Measurements from ENCODE around the gene PRKAR1B.
A peak's percentile ranks its signal among the peaks of the same experiment; 100 is the strongest.
"Not testable (repeated sequence)": the region's sequence is repeated elsewhere in the genome, so short reads cannot be mapped to it uniquely, and the experiment has no call there.

The PRKAR1B gene

DNA sequence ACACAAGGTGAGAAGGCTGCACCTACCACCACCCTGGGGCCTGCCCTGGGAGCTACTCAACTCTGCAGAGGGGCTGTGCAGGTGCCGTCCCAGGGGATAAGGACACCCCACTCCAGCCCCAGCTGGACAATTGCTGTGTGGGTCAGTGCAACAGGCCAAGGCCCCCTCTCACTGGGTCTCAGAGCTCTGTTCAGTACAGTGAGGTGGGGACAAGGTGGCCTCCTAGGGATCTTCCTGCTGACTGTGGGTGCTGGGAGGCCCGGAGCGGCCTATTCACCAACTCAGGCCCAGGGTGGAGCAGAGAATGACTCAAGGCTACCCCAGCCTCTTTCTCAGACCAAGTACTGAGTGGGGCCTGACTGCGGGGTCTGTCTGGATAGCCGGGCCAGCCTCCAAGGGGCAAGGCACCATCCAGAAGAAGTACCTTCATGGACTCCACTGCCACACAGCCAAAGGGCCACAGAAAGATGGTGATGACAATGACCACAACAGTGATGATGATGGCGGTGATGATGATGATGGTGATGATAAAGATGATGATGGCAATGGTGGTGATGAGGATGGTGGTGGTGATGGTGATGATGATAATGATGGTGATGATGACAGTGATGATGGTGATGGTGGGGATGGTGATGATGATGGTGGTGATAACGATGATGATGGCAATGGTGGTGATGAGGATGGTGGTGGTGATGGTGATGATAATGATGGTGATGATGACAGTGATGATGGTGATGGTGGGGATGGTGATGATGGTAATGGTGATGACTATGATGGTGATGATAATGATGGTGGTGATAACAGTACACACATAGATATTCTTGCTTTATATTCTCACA lies 60.4 kb downstream of the PRKAR1B start:
- Histone ChIP-seq H3K27me3 (ENCODE audit: insufficient read depth, low read length) (no peaks in the 10 kb centered on the region), H3K4me1 (ENCODE audit: insufficient read depth, low read length) (peaks cover 17% of the 10 kb centered on the region; the same call in 1 of the 2 replicates), H3K27ac (ENCODE audit: low read length) (peak overlapping the region; percentile 62), H3K36me3 (ENCODE audit: insufficient read depth, low read depth, low read length) (peaks cover 26% of the 10 kb centered on the region), H3K9me3 (ENCODE audit: insufficient read depth, low read depth, low read length) (no peaks in the 10 kb centered on the region), H3K4me3 (ENCODE audit: low read length) (no peak overlapping the region), H3K9ac (ENCODE audit: low read depth, low read length) (peak overlapping the region; percentile 65; the same call in 1 of the 2 replicates)

DNA sequence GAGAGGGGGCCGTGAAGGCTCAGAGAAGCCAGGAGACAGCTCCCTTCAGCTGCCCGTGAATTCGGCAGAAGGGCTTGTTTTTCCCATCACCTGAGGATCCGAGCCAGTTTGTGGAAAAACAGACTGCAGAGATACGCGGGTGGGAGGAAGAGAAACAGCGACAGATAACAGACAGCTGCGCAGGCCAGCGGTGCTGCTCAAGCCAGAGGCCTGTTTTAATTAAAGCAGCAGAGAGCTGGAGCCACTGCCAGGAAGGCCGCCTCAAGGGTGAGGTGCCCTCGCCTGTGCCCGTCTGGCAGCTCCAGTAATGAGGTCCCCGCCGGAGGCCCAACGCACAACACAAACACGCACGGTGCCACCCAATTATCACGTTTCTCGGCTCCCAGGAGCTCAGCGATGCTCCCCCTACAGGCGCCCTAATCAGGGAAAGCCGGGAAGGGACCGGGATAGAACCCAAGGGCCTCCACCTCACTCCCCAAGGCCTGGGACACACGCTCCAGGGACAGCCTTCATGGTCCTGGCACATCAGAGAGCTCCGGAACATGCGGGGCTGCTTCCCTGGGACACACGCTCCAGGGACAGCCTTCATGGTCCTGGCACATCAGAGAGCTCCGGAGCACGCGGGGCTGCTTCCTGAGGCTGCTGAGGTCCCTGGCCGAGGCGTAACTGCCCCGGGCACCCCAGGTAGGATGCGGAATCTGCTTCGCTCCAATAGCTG lies 61.2 kb downstream of the PRKAR1B start:
- H3K4me1 ChIP-seq (ENCODE audit: insufficient read depth, low read length): peaks cover 17% of the 10 kb centered on the region; the same call in 1 of the 2 replicates
- peaks cover 21% of the 10 kb centered on the region for H3K36me3 ChIP-seq (ENCODE audit: insufficient read depth, low read depth, low read length)
- no peak overlapping the region; the same call in 1 of the 2 replicates for H3K4me3 ChIP-seq (ENCODE audit: low read length)
- no peaks in the 10 kb centered on the region for H3K27me3 ChIP-seq (ENCODE audit: insufficient read depth, low read length)
- peak overlapping the region; percentile 62 for H3K27ac ChIP-seq (ENCODE audit: low read length)
- H3K9ac ChIP-seq (ENCODE audit: low read depth, low read length): peak overlapping the region; percentile 65; the same call in 1 of the 2 replicates
- H3K9me3 ChIP-seq (ENCODE audit: insufficient read depth, low read depth, low read length): no peaks in the 10 kb centered on the region

DNA sequence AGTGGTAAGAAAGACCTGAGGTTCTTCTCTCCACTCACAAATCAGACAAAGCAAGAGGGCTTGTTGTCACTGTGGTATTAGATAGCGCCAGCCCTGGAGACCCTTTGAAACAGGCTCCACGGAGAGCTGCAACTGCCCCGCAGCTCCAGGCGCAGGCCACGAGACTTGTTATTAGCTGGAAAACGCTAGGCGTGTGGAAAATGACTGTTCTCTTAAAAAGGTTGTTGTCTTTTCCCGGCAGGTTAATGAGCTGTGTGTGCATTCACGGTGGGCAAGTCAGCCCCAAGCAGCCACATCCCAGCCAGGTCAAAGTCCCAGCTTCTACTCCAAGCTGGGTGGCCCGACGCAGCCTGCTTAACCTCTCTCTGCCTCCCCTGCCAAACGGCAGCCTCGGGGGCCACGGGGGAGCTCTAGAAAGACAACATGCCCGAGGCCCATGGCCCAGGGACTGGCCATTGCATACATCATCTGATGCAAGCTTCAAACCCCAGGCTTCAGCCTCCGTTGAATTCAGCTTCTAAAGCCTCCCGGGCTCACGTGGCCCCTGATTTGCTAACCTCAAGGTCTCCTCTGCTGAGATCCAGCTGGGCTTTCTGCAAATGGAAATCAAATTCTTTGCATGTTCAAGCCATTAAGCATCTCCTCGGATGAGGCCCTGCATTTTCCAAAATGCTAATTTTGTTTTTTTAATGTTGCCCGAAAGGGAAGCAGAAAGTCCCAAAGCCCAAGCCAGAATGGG lies 61.9 kb downstream of the PRKAR1B start:
- Histone ChIP-seq H3K9me3 (ENCODE audit: insufficient read depth, low read depth, low read length) (no peaks in the 10 kb centered on the region), H3K9ac (ENCODE audit: low read depth, low read length) (peak overlapping the region; percentile 65; the same call in 1 of the 2 replicates), H3K27me3 (ENCODE audit: insufficient read depth, low read length) (no peaks in the 10 kb centered on the region), H3K4me1 (ENCODE audit: insufficient read depth, low read length) (peaks cover 17% of the 10 kb centered on the region; the same call in 1 of the 2 replicates), H3K27ac (ENCODE audit: low read length) (peak overlapping the region; percentile 62), H3K36me3 (ENCODE audit: insufficient read depth, low read depth, low read length) (peaks cover 20% of the 10 kb centered on the region), H3K4me3 (ENCODE audit: low read length) (no peak overlapping the region; the same call in 1 of the 2 replicates)

DNA sequence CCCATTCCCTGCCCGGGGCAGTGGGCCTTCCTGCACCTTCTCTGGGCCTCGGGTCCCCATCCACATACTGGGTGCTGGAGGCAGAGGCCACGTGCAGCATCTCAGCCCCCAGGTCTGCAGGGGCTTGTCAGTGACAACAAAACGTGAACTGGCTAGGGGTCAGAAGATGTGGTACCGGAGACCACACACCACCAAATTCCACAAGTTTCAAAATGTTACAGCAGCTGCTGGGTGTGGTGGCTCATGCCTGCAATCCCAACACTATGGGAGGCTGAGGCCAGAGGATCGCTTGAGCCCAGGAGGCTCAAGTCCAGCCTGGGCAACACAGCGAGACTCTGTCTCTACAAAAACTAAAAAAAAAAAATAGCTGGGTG lies 62.7 kb downstream of the PRKAR1B start:
- Histone ChIP-seq H3K9ac (ENCODE audit: low read depth, low read length) (peak overlapping the region; percentile 65; the same call in 1 of the 2 replicates), H3K27ac (ENCODE audit: low read length) (peak overlapping the region; percentile 62), H3K36me3 (ENCODE audit: insufficient read depth, low read depth, low read length) (peaks cover 21% of the 10 kb centered on the region), H3K4me1 (ENCODE audit: insufficient read depth, low read length) (peaks cover 17% of the 10 kb centered on the region; the same call in 1 of the 2 replicates), H3K27me3 (ENCODE audit: insufficient read depth, low read length) (no peaks in the 10 kb centered on the region), H3K4me3 (ENCODE audit: low read length) (no peak overlapping the region), H3K9me3 (ENCODE audit: insufficient read depth, low read depth, low read length) (no peaks in the 10 kb centered on the region)

DNA sequence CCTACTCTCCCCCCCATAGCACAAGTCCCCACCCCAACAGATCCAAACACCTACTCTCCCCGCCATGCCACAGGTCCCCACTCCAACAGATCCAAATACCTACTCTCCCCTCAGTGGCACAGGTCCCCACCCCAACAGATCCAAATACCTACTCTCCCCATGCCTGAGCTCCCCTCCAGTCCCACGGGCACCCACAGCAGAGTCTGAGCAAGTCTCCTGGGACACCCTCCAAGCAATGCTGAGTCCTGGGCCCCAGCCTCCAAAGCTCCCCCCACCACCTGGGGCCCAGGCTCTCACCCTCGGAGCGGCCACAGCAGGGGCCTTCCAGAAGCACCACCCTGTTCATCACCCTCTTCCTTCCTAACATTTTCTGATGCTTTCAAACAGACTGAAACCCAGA lies 64.5 kb downstream of the PRKAR1B start:
- peaks cover 18% of the 10 kb centered on the region for H3K36me3 ChIP-seq (ENCODE audit: insufficient read depth, low read depth, low read length)
- H3K9me3 ChIP-seq (ENCODE audit: insufficient read depth, low read depth, low read length): no peaks in the 10 kb centered on the region
- no peak overlapping the region for H3K27ac ChIP-seq (ENCODE audit: low read length)
- peaks cover 17% of the 10 kb centered on the region; the same call in 1 of the 2 replicates for H3K4me1 ChIP-seq (ENCODE audit: insufficient read depth, low read length)
- H3K27me3 ChIP-seq (ENCODE audit: insufficient read depth, low read length): no peaks in the 10 kb centered on the region
- no peak overlapping the region for H3K9ac ChIP-seq (ENCODE audit: low read depth, low read length)
- no peak overlapping the region for H3K4me3 ChIP-seq (ENCODE audit: low read length)

DNA sequence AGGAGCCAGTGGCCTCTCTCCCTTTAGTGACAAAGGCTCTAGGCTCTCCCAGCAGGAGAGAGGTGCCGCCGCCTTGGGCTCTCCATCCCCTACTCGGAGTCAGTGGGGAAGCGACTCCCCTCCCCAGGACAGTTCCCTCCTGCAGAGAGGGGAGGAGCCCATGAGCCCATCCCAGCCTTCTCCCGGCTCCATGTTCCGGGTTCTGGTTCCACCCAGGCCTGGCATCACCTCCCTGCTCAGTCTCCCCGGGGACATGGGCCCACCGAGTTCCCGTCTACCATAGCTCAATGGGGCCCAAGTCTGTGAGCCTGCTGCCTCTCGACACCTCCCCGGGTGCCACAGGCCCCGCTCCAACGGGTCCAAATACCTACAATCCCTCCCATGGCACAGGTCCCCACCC lies 67.1 kb downstream of the PRKAR1B start:
- Histone ChIP-seq H3K4me3 (ENCODE audit: low read length) (no peak overlapping the region), H3K27me3 (ENCODE audit: insufficient read depth, low read length) (no peaks in the 10 kb centered on the region), H3K9ac (ENCODE audit: low read depth, low read length) (no peak overlapping the region), H3K27ac (ENCODE audit: low read length) (no peak overlapping the region), H3K36me3 (ENCODE audit: insufficient read depth, low read depth, low read length) (peaks cover 20% of the 10 kb centered on the region), H3K9me3 (ENCODE audit: insufficient read depth, low read depth, low read length) (no peaks in the 10 kb centered on the region), H3K4me1 (ENCODE audit: insufficient read depth, low read length) (peaks cover 10% of the 10 kb centered on the region; the same call in 1 of the 2 replicates)

DNA sequence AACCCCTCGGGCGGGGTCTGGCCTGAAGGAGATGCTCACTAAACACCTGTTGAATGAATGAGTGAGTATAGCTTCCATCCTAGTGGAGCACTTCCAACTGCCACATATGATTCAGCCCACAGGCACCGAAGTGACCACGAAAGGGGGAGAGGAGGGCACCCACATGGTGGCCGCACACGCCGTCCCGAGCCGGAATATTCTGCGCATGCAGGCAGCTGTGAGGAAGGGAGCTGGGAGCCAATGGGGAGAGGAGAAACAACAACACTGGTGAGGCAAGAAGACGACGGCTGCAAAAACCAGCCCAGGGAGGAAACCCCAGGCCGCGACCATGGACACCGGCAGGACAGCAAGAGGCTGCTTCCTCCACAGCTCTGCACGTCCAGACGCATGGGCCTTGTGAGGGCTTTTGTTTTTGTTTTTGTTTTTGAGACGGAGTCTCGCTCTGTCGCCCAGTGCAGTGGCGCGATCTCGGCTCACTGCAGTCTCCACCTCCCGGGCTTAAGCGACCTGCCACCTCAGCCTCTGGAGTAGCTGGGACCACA lies 67.7 kb downstream of the PRKAR1B start:
- Histone ChIP-seq H3K9ac (ENCODE audit: low read depth, low read length) (no peak overlapping the region), H3K4me3 (ENCODE audit: low read length) (no peak overlapping the region), H3K27me3 (ENCODE audit: insufficient read depth, low read length) (no peaks in the 10 kb centered on the region), H3K9me3 (ENCODE audit: insufficient read depth, low read depth, low read length) (peaks cover 1% of the 10 kb centered on the region; the same call in 1 of the 2 replicates), H3K36me3 (ENCODE audit: insufficient read depth, low read depth, low read length) (peaks cover 20% of the 10 kb centered on the region), H3K27ac (ENCODE audit: low read length) (no peak overlapping the region), H3K4me1 (ENCODE audit: insufficient read depth, low read length) (peaks cover 4% of the 10 kb centered on the region; the same call in 1 of the 2 replicates)

DNA sequence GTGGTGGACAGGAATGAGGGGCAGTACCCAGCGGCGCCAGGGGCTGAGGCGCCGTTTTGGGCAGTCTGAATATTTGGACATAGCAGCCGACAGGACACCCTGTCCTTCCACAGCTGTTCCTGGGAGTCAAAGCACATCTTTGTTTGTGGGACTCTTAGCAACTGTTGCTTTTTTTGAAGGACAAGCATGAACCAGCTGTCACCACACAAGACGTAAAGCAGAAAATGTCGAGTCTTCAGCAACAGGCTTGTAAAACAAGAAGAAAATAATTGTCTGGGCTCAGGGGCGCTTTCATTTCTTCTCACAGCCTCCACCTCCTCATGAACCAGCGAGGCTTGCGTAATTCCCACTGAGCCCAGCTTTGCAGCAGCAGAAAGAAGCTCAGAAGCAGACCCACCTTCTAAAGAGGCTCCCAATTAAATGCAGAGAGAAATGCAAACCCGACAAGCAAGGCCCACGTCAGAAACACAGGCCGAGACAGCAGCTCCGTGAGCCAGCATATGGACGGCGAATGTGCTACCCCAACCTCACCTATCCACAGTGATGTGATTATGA lies 69.4 kb downstream of the PRKAR1B start:
- Histone ChIP-seq H3K27me3 (ENCODE audit: insufficient read depth, low read length) (no peaks in the 10 kb centered on the region), H3K9ac (ENCODE audit: low read depth, low read length) (no peak overlapping the region), H3K4me1 (ENCODE audit: insufficient read depth, low read length) (no peaks in the 10 kb centered on the region), H3K36me3 (ENCODE audit: insufficient read depth, low read depth, low read length) (peaks cover 25% of the 10 kb centered on the region), H3K9me3 (ENCODE audit: insufficient read depth, low read depth, low read length) (peaks cover 16% of the 10 kb centered on the region), H3K4me3 (ENCODE audit: low read length) (no peak overlapping the region), H3K27ac (ENCODE audit: low read length) (no peak overlapping the region)

DNA sequence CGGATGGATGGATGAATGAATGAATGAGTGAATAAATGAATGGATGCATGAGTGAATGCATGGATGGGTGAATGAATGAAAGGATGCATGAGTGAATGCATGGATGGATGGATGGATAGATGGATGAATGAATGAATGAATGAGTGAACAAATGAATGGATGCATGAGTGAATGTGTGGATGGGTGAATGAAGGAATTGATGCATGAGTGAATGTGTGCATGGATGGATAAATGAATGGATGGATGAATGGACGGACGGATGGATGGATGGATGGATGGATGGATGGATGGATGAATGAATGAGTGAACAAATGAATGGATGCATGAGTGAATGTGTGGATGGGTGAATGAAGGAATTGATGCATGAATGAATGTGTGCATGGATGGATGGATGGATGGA lies 70.1 kb downstream of the PRKAR1B start:
- H3K9ac ChIP-seq (ENCODE audit: low read depth, low read length); H3K4me3 ChIP-seq (ENCODE audit: low read length); H3K27ac ChIP-seq (ENCODE audit: low read length); H3K4me1 ChIP-seq (ENCODE audit: insufficient read depth, low read length); H3K27me3 ChIP-seq (ENCODE audit: insufficient read depth, low read length): not testable (repeated sequence)
- Histone ChIP-seq H3K9me3 (ENCODE audit: insufficient read depth, low read depth, low read length) (peaks cover 22% of the 10 kb centered on the region), H3K36me3 (ENCODE audit: insufficient read depth, low read depth, low read length) (peaks cover 29% of the 10 kb centered on the region)

DNA sequence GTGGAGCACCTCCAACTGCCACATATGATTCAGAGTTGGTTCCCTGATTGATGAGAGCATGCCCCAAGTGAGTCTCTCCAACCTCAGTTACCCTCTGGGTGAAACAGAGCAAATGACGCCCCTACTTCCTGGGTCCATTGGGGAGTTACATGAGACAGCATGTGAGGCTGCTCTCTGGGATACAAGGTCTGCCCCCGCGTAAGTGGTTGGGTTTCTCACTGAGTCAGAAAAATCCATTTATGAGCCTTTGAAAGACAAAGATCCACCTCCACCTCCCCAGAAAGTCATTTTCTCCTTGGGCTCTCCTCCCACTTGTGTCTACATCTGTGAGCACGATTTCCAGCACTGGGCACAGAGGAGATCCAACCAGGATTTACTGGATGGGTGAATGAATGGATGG lies 71.3 kb downstream of the PRKAR1B start:
- no peak overlapping the region for H3K4me3 ChIP-seq (ENCODE audit: low read length)
- H3K36me3 ChIP-seq (ENCODE audit: insufficient read depth, low read depth, low read length): peaks cover 29% of the 10 kb centered on the region
- H3K9me3 ChIP-seq (ENCODE audit: insufficient read depth, low read depth, low read length): peaks cover 22% of the 10 kb centered on the region
- no peaks in the 10 kb centered on the region for H3K27me3 ChIP-seq (ENCODE audit: insufficient read depth, low read length)
- no peaks in the 10 kb centered on the region for H3K4me1 ChIP-seq (ENCODE audit: insufficient read depth, low read length)
- no peak overlapping the region for H3K27ac ChIP-seq (ENCODE audit: low read length)
- H3K9ac ChIP-seq (ENCODE audit: low read depth, low read length): no peak overlapping the region

All from iPS-20b (cell line).